RWPE2 (cell line): ENCODE data around the gene R3HDM4.
A peak's percentile ranks its signal among the peaks of the same experiment; 100 is the strongest.
"Not testable (repeated sequence)": the region's sequence is repeated elsewhere in the genome, so short reads cannot be mapped to it uniquely, and the experiment has no call there.

Experiments
- ATAC-seq: fragments of 200-7000 bp; cut with Tn5 transposase; 3 replicates; pipeline ENCODE4 v1.9.1; 2021; ENCODE audit warnings: low read depth
- DNase-seq: peaks from one replicate; pipeline ENCODE4 v3.0.0-alpha.2; 2020; ENCODE audit warnings: low spot score
- H3K27ac ChIP-seq: fragments of 450-650 bp; 2 replicates; pipeline ENCODE4 v1.5.1; 2017; ENCODE audit warnings: mild to moderate bottlenecking; ENCODE audit not compliant: poor library complexity, severe bottlenecking
- H3K27me3 ChIP-seq: fragments of 250-450 bp; sonication (Bioruptor Pico); 2 replicates; pipeline ENCODE4 v1.5.1; 2021; ENCODE audit warnings: mild to moderate bottlenecking, moderate library complexity; ENCODE audit not compliant: insufficient read depth, poor library complexity, severe bottlenecking
- H3K36me3 ChIP-seq: fragments of 250-450 bp; sonication (Bioruptor Pico); 2 replicates; pipeline ENCODE4 v1.5.1; 2020; ENCODE audit warnings: low read depth, mild to moderate bottlenecking, moderate library complexity
- H3K4me1 ChIP-seq: fragments of 250-450 bp; sonication (Bioruptor Pico); 2 replicates; pipeline ENCODE4 v1.5.1; 2021; ENCODE audit warnings: mild to moderate bottlenecking, moderate library complexity; ENCODE audit not compliant: insufficient read depth, poor library complexity, severe bottlenecking
- H3K4me3 ChIP-seq: fragments of 250-450 bp; sonication (Bioruptor Pico); 2 replicates; pipeline ENCODE4 v1.5.1; 2021; ENCODE audit warnings: mild to moderate bottlenecking, moderate library complexity; ENCODE audit not compliant: severe bottlenecking
- H3K9me3 ChIP-seq: fragments of 250-450 bp; sonication (Bioruptor Pico); 2 replicates; pipeline ENCODE4 v1.5.1; 2021; ENCODE audit warnings: mild to moderate bottlenecking, moderate library complexity; ENCODE audit not compliant: severe bottlenecking
- TF ChIP-seq, protein P1 (sequence below): fragments of 450-650 bp; IDR thresholded peaks from one replicate; pipeline ENCODE4 v1.5.1; 2017; ENCODE audit warnings: mild to moderate bottlenecking, moderate library complexity; ENCODE audit not compliant: poor library complexity, severe bottlenecking

The R3HDM4 gene

DNA sequence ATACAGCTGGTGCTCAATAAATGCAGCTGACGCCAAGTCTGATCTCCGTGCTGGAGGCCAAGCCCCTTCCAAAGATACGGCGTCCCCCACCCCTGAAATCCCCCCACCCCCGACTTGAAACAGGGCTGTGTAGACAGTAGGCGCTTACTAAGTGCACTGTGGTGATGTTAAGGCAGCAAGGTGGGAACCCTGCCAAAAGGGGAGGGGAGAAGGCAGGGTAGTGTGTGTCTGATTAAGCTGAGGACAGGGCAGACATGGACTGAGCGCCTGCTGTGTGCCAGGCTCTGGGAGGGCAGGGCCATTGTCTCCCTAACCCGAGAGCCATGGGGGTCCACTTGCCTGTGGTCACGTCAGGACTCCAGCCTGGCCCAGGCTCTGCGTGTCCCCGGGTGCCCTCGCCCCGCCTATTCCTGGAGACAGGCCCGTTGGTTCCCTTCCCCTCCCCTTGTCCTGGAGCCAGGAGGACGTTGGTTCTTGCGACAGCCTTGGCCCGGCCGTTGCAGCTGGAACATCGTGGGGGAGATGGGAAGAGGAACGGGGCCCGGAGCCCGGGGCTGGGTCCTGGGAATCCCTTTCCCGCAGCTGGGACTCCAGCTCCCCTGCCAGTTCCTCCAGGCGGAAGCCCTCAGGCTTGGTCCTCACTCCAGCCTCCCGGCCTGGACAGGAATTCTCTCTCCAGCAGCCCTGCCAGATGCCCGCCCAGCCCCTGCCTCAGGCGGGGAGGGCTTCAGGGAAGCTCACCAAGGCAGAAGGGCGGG, 62.6 kb downstream of the R3HDM4 start:
- Histone ChIP-seq H3K27me3 (peaks cover 30% of the 10 kb centered on the region), H3K9me3 (no peaks in the 10 kb centered on the region), H3K4me3 (no peak overlapping the region), H3K36me3 (no peaks in the 10 kb centered on the region), H3K27ac (no peak overlapping the region), H3K4me1 (no peaks in the 10 kb centered on the region)
- DNase-seq (peak; percentile 64), ATAC-seq (peak; percentile 56)
- TF ChIP-seq, protein P1, sequence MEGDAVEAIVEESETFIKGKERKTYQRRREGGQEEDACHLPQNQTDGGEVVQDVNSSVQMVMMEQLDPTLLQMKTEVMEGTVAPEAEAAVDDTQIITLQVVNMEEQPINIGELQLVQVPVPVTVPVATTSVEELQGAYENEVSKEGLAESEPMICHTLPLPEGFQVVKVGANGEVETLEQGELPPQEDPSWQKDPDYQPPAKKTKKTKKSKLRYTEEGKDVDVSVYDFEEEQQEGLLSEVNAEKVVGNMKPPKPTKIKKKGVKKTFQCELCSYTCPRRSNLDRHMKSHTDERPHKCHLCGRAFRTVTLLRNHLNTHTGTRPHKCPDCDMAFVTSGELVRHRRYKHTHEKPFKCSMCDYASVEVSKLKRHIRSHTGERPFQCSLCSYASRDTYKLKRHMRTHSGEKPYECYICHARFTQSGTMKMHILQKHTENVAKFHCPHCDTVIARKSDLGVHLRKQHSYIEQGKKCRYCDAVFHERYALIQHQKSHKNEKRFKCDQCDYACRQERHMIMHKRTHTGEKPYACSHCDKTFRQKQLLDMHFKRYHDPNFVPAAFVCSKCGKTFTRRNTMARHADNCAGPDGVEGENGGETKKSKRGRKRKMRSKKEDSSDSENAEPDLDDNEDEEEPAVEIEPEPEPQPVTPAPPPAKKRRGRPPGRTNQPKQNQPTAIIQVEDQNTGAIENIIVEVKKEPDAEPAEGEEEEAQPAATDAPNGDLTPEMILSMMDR, result no peak

DNA sequence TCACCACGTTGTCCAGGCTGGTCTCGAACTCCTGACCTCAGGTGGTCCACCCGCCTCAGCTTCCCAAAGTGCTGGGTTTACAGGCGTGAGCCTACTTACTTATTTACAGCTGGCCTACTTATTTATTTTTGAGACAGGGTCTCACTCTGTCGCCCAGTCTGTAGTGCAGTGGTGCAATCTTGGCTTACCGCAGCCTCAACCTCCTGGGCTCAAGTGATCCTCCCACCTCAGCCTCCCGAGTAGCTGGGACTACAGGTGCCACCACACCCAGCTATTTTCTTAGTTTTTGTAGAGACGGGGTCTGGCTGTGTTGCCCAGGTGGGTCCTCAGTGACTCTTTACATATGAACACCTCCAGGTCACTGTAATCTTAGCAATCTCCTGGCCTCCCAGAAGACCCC, 63.8 kb downstream of the R3HDM4 start:
- H3K36me3 ChIP-seq, H3K4me1 ChIP-seq, DNase-seq, H3K27ac ChIP-seq, H3K4me3 ChIP-seq, ATAC-seq, H3K9me3 ChIP-seq: not testable (repeated sequence)
- H3K27me3 ChIP-seq, result peaks cover 40% of the 10 kb centered on the region

DNA sequence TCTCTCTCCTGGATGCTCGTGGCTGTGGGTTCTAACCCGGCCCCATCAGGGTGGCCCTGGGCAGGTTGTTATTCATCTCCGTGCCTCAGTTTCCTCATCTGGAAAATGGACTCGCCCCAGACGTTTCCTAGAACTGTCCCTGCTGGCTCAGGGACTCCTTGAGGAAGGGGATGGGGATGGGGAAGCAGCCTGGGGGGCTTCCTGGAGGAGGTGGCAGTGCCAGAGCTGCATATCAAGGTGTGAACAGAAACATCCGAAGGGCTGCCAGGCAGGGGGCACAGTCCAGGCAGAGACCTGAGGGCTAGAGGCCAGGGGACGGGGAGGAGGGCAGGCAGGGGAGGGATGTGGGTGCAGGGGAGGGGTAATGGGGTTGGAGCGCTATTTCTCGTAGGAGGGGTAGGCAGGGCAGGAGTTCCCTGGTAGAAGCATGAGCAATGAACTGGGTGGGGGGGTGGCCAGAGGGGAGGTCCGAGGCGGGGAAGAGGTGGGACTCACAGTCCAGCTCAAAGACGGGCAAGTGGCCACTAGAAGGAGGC, 64.6 kb downstream of the R3HDM4 start:
- Histone ChIP-seq H3K9me3 (no peaks in the 10 kb centered on the region), H3K27me3 (peaks cover 46% of the 10 kb centered on the region), H3K4me3 (no peak overlapping the region), H3K27ac (no peak overlapping the region), H3K4me1 (no peaks in the 10 kb centered on the region), H3K36me3 (no peaks in the 10 kb centered on the region)
- no peak for DNase-seq
- ATAC-seq, result no peak
- TF ChIP-seq, protein P1, result no peak
